Hematopoietic multipotent progenitor cell treated with erythropoietin and hydrocortisone succinate and interleukin-3 and kit ligand, for 17 days (in vitro differentiated cells): ENCODE results near the gene AGAP2.
"Not testable (repeated sequence)": the region's sequence is repeated elsewhere in the genome, so short reads cannot be mapped to it uniquely, and the experiment has no call there.

Source experiments
- DNase-seq: peaks from one replicate; pipeline ENCODE4 v3.0.0-alpha.2; 2015; ENCODE audit warnings: low spot score

AGAP2 gene

DNA sequence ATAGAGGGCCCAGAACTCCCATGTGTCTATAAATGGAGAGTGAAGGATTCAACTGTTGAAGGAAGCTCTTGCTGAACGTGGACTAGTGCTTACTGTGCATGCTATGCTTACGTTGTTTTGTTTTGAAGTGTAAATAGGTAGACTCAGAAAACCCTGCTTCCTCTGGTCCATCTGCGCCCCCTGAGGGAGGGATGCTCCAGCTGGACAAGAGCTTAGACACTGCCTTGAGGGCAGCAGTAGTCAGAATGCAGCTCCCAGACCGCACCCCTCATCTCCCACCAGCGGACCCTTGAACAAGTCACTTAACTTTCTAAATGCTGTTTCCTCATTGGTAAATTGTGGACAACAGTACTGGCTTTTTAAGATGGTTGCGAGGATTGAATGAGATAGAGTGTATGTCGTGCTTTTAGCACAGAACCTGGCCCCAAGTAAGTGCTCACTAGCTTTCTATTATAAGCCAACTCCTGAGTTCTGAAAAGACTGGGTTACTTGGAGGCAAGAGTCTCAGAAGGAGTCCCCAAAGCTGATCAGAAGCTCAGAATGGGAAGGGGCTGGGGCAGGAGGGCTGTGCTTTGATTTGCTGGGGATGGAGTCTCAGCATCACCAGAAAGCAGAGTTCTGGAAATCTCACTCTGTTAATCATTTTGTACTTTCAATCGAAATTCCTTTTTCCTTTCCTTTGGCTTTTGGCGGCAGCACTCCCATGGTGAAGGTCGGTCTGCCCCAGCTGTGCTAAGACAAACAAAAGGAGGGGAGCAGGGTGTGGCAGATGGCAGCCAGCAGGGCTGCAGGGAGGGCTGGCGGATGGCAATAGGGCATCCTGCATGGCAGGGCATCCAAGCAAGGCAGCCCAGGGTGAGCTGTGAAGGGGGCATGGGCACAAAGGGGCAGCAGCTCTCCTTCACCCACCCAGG lies 15.6 kb downstream of the AGAP2 start:
- DNase-seq, result no peak

GRCh38 chr12:57721846-57722608 lies 16.5 kb downstream of the AGAP2 start:
- DNase-seq, result not testable (repeated sequence)

DNA sequence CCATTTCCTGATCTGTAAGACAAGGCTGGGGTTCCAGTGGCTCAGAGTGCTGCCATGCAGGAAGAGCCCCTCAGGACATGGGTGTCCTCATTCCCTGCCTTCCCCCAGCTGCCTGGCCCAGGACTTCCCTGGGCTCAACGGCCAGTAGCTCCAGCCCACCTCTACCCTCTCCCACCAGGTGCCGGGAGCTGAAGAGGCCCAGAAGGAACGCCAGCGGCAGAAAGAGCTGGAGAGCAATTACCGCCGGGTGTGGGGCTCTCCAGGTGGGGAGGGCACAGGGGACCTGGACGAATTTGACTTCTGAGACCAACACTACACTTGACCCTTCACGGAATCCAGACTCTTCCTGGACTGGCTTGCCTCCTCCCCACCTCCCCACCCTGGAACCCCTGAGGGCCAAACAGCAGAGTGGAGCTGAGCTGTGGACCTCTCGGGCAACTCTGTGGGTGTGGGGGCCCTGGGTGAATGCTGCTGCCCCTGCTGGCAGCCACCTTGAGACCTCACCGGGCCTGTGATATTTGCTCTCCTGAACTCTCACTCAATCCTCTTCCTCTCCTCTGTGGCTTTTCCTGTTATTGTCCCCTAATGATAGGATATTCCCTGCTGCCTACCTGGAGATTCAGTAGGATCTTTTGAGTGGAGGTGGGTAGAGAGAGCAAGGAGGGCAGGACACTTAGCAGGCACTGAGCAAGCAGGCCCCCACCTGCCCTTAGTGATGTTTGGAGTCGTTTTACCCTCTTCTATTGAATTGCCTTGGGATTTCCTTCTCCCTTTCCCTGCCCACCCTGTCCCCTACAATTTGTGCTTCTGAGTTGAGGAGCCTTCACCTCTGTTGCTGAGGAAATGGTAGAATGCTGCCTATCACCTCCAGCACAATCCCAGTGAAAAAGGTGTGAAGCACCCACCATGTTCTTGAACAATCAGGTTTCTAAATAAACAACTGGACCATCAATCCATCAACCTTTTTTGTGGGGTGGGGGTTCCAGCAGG lies 17.6 kb downstream of the AGAP2 start:
- DNase-seq, result no peak

- DNase-seq, result no peak
These were observed 18.6 kb downstream of the AGAP2 start for GRCh38 chr12:57719777-57720605.

GRCh38 chr12:57718641-57719528 lies 19.7 kb downstream of the AGAP2 start:
- DNase-seq, result no peak

- DNase-seq, result no peak
These were observed 20.5 kb downstream of the AGAP2 start for GRCh38 chr12:57717846-57718640.

GRCh38 chr12:57717131-57717530 lies 21.4 kb downstream of the AGAP2 start:
- no peak for DNase-seq

DNA sequence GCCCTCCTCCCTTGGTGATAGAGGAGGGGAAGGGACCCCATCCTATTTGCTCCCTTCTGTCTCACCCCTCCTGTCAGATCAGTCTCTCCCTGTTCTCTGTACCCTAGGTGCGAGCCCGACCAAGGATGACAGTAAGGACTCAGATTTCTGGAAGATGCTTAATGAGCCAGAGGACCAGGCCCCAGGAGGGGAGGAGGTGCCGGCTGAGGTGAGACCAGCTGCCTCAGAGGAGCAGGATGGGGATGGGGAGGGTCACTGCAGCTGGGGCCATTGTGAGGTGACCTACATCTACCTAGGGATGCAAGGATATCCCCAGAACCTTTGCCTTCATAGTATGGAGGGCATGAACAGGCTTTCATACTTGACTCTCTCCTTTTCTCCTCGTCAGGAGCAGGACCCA lies 22.2 kb downstream of the AGAP2 start:
- DNase-seq, result no peak

DNA sequence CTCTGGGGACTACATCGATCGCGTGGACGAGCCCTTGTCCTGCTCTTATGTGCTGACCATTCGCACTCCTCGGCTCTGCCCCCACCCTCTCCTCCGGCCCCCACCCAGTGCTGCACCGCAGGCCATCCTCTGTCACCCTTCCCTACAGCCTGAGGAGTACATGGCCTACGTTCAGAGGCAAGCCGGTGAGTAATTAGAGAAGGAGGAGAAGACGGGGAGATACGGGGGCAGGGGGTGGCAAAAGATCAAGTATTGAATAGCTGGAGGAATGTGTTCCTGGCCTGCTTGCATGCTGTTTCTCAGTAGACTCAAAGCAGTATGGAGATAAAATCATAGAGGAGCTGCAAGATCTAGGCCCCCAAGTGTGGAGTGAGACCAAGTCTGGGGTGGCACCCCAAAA lies 22.8 kb downstream of the AGAP2 start:
- no peak for DNase-seq

- not testable (repeated sequence) for DNase-seq
These were observed 23.4 kb downstream of the AGAP2 start for GRCh38 chr12:57715036-57715748.

GRCh38 chr12:57713209-57713608 lies 25.3 kb downstream of the AGAP2 start:
- no peak for DNase-seq

DNA sequence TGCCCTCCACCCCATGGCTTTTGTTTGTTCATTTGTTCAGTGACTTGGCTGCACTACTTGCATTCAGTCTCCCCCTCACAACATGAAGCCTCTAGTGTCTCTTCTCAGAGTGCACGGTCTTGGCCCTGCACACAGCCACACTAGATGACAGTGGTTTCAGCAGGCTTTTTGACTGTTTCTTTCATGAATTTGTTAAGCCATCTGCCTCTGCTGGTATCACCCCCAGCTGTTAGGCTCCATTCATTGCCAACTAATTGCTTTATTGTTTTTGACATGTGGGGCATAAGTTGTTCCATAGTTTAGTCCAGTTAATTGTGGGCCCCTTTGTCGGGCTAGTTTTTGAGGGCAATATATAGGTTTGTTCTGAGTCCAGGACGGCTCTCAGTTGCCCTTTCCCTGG lies 25.8 kb downstream of the AGAP2 start:
- DNase-seq, result no peak

DNA sequence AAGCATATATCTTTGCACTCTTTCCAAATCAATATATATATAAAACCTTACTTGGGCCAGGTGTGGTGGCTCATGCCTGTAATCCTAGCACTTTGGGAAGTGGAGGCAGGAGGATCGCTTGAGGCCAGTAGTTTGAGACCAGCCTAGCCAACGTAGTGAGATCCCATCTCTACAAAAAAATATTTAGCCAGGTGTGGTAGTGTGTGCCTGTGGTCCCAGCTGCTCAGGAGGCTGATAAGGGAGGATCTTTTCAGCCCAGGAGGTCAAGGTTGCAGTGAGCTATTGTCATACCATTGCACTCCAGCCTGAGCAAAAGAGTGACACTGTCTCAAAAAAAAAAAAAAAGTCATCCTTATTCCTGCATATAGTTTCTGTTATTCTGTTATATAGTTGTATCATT lies 30.2 kb downstream of the AGAP2 start:
- DNase-seq, result no peak

GRCh38 chr12:57707250-57707649 lies 31.3 kb downstream of the AGAP2 start:
- DNase-seq, result no peak

DNA sequence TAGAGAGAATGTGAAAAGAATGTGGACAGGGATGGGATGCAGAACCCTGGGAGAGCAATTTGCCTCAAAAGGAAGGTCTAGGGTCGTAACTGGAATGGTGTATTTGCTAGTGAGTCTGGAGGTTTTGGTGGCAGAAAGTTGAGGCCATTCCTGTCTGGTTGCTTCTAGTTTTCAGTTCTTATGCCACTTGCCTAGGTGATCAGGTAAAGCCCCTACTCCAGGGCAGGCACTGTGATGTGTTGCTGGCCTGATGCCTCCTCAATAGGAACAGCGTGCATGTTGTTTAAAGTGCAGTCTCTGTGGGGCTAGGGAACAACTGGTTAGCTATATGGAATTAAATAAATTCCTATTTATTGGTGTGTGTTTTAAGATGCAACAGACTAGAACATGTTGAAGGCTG lies 38.2 kb downstream of the AGAP2 start:
- no peak for DNase-seq

- no peak for DNase-seq
These were observed 40.1 kb downstream of the AGAP2 start for GRCh38 chr12:57698414-57698813.

DNA sequence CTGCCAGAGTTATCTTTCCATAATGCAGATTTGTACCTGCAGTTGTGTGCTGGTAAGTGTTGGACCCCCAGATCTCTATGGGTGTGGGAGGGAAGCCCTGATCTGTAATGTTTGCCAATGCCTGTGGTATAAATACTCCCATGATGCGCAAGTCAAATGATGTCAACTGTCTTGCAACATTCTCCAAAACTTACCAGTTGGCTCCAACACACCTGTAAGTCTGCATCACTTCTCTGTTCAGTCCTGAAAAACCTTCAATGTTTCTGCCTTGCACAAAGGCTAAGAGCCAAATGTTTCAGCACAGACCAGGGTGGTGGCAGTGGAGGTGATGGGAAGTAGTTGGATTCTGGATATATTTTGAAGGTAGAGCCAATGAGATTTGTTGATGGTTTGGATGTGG lies 41.5 kb downstream of the AGAP2 start:
- no peak for DNase-seq

DNA sequence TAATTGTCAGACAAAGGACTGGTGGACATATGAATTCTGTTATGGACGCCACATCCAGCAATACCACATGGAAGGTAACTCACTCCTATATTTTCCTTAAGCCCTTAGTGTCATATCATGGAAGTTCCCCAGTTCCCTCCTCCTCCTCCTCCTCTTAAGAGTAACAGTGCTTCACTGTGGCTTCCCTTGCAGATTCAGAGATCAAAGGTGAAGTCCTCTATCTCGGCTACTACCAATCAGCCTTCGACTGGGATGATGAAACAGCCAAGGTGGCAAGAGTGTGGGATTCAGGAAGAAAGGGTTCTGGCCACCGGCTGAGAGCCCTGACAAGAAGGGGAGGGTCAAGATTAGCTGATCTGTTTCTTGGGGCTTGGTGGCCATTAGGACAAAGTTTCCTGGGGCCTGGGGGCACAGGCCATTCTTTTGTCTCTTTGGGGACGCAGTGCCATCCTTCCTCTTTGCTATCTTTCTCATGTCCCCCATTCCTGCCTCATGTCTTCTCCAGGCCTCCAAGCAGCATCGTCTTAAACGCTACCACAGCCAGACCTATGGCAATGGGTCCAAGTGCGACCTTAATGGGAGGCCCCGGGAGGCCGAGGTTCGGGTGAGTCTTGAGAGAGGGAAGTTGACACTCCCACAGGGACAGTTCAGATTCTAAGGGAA lies 42.6 kb downstream of the AGAP2 start:
- no peak for DNase-seq
